Testis (tissue), 3 donors: ENCODE results near the gene MACROH2A1. TPM values are rescaled to one million over a fixed set of nuclear protein-coding genes. Genes with fewer than 3 reads are reported as not detected.

ENCODE experiments used
- DNase-seq: peaks from one replicate; pipeline ENCODE4 v3.0.0-alpha.2; 2019
- H3K27ac ChIP-seq, 2 donors: fragments of 200-600 bp; sonication (generic); one replicate each; pipeline ENCODE4 v1.5.1; 2019
- H3K27me3 ChIP-seq: fragments of 200-600 bp; sonication (generic); one replicate; pipeline ENCODE4 v1.5.1; 2019
- H3K36me3 ChIP-seq: fragments of 200-600 bp; sonication (generic); one replicate; pipeline ENCODE4 v1.5.1; 2017; ENCODE audit warnings: low read depth; ENCODE audit errors: missing control alignments
- H3K4me1 ChIP-seq: fragments of 200-600 bp; sonication (generic); one replicate; pipeline ENCODE4 v1.5.1; 2019
- H3K4me3 ChIP-seq, 2 donors: fragments of 200-600 bp; sonication (generic); one replicate each; pipeline ENCODE4 v1.5.1; 2017 to 2019
- H3K9me3 ChIP-seq: fragments of 200-600 bp; sonication (generic); one replicate; pipeline ENCODE4 v1.5.1; 2017
- POLR2A ChIP-seq: fragments of 450-650 bp; IDR thresholded peaks from one replicate; pipeline ENCODE4 v1.6.1; 2017; ENCODE audit warnings: antibody characterized with exemption, mild to moderate bottlenecking, moderate library complexity
- WGBS, 2 donors: methylation state at CpG; one replicate each; pipeline ENCODE4 v1.1.5; 2018; 5-methylcytosine and 5-hydroxymethylcytosine counted together
- intact Hi-C: fragments of 100-400 bp; cut with DNase I; formaldehyde crosslinking; loops from one replicate; pipeline ENCODE4 v1.15.1; 2023; ENCODE audit warnings: low total_unique reads
- polyA plus RNA-seq: library from polyadenylated mRNA; stranded (reverse); fragments of 350-450 nt; fragmentation: Illumina TruSeq; extraction: RNeasy Lipid Tissue Mini Kit (QIAGEN cat#74804); gene quantifications from one replicate; pipeline ENCODE4 v1.2.3, GENCODE V29; 2014; ENCODE audit warnings: low read depth, low replicate concordance; ENCODE audit not compliant: insufficient read depth
- total RNA-seq, 2 donors: library from RNA; depleted of rRNA; stranded (reverse); fragments of >200 nt; gene quantifications; one replicate each; pipeline ENCODE4 v1.2.3, GENCODE V29; 2016
- TF ChIP-seq, protein P1 (sequence below), 3 experiments: fragments of 450-650 bp in 2 of 3; fragments of 200-600 bp in 1 of 3; sonication (generic) in 1 of 3; IDR thresholded peaks; one replicate each; pipeline ENCODE4 v1.5.1; 2016 to 2019; ENCODE audit warnings: antibody characterized with exemption in 3 of 3, mild to moderate bottlenecking in 2 of 3, moderate library complexity in 1 of 3

Gene MACROH2A1
- total and polyA plus RNA-seq, 3 donors from 2014 or later: 92.9 to 191 (median 178) TPM

DNA sequence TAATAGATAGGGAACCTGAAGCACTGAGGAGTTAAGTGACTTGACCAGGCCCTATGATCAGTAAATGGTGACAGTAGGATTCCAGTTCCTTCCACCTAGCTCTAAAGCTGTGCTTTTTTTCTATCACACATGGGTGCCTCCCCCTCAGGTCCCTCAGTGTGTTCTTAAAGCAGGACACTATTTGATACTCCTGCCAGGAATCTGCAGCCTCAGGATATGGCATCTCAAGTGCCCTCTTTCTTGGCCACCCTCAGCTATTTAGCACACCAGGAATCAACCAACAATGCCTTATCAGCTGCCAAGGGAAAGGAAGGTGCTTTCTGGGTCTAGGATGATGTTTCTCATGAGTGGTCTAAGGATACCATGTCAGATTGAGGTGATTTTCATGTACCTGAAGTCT is 49.1 kb downstream of the MACROH2A1 start:
- TF ChIP-seq, protein P1, sequence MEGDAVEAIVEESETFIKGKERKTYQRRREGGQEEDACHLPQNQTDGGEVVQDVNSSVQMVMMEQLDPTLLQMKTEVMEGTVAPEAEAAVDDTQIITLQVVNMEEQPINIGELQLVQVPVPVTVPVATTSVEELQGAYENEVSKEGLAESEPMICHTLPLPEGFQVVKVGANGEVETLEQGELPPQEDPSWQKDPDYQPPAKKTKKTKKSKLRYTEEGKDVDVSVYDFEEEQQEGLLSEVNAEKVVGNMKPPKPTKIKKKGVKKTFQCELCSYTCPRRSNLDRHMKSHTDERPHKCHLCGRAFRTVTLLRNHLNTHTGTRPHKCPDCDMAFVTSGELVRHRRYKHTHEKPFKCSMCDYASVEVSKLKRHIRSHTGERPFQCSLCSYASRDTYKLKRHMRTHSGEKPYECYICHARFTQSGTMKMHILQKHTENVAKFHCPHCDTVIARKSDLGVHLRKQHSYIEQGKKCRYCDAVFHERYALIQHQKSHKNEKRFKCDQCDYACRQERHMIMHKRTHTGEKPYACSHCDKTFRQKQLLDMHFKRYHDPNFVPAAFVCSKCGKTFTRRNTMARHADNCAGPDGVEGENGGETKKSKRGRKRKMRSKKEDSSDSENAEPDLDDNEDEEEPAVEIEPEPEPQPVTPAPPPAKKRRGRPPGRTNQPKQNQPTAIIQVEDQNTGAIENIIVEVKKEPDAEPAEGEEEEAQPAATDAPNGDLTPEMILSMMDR (IDR thresholded peaks at IDR 0.05): no peak
- Histone ChIP-seq H3K27ac (no peak overlapping the region), H3K4me1 (peaks cover 5% of the 10 kb centered on the region), H3K9me3 (no peaks in the 10 kb centered on the region), H3K4me3 (no peak overlapping the region), H3K36me3 (no peaks in the 10 kb centered on the region), H3K27me3 (no peaks in the 10 kb centered on the region)
- intact Hi-C loops: no loop called here
- no peak for DNase-seq

DNA sequence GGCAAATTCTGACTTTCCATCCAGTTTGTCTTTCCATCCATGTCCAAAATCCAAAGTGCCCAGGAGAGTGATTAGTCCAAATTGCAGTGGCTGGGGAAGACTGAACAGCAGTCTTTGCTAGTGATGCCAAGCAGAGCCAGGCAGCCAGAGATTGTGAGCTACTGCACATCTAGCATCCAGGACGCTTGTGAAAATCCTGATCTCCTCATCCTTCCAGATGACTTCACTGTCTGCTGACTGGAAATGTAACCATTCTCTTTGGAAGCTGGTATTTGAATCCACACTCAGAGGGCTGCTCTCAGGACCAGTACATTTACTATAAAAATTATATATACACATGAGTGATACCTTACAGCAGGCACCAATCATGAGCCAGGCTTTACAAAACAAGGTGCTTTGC is 49.6 kb downstream of the MACROH2A1 start:
- H3K27me3 ChIP-seq: no peaks in the 10 kb centered on the region
- 56 to 86% methylated on average over 1 of the region's 1 CpG for WGBS, 2 donors
- no peak for DNase-seq
- H3K4me3 ChIP-seq: no peak overlapping the region
- no peak for TF ChIP-seq POLR2A
- TF ChIP-seq, protein P1 (IDR thresholded peaks at IDR 0.05): no peak
- H3K36me3 ChIP-seq: no peaks in the 10 kb centered on the region
- no peak overlapping the region for H3K27ac ChIP-seq
- H3K4me1 ChIP-seq: peaks cover 3% of the 10 kb centered on the region
- intact Hi-C loops: no loop called here
- no peaks in the 10 kb centered on the region for H3K9me3 ChIP-seq

- WGBS, 2 donors: 44 to 63% methylated on average over 1 of the region's 1 CpG
- TF ChIP-seq POLR2A: no peak
- TF ChIP-seq, protein P1 (IDR thresholded peaks at IDR 0.05): no peak
- H3K27me3 ChIP-seq: no peaks in the 10 kb centered on the region
- H3K4me1 ChIP-seq: no peaks in the 10 kb centered on the region
- H3K36me3 ChIP-seq: no peaks in the 10 kb centered on the region
- intact Hi-C loops: no loop called here
- no peak for DNase-seq
- H3K27ac ChIP-seq: no peak overlapping the region
- no peaks in the 10 kb centered on the region for H3K9me3 ChIP-seq
- no peak overlapping the region for H3K4me3 ChIP-seq
Measured at GRCh38 chr5:135348918-135349317, 50.1 kb downstream of the MACROH2A1 start.

GRCh38 chr5:135347392-135347791 is 51.6 kb downstream of the MACROH2A1 start:
- 95 to 100% methylated on average over 2 to 4 of the region's 4 CpGs for WGBS, 2 donors
- TF ChIP-seq POLR2A: no peak
- TF ChIP-seq, protein P1 (IDR thresholded peaks at IDR 0.05): no peak
- intact Hi-C loops: no loop called here
- H3K4me1 ChIP-seq: no peaks in the 10 kb centered on the region
- H3K27ac ChIP-seq: no peak overlapping the region
- no peaks in the 10 kb centered on the region for H3K9me3 ChIP-seq
- H3K36me3 ChIP-seq: no peaks in the 10 kb centered on the region
- no peak overlapping the region for H3K4me3 ChIP-seq
- H3K27me3 ChIP-seq: no peaks in the 10 kb centered on the region
- DNase-seq: no peak

DNA sequence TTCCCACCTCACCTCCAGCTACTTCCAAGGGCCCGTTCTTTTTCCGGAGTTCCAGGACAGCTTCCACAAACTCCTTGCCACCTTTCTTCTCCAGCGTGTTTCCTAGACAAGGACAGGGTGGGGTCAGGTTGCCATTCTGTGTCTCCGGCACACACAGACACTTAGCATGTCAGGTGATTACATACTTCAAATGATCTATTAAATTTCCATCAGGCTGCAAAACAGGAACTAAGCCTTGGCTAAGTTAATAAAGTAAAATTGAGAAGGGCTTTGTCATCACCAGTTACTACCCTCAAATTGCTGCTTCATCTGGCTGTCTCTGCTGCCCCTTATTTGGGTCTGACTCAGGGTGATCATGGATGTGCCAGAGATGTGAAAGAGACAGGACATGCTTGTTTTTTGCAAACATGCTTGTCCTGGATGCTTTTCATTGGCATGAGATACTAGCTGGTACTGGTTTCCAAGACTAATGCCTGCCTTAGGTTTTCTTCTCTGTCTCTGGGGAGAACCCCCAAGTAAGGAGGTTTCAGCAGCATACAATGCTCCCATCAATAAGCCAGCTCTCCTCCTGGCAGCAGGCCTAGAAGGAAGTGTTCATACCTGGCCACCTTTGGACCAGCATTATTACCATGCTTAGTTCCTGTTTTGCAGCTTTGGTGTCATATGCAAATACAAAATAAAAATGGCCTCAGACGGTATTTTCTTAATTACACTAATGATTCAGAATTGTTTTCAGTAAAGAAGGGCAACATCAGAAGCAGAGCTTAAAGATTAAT is 52.9 kb downstream of the MACROH2A1 start:
- WGBS, 2 donors: 89 to 91% methylated on average over 5 of the region's 5 CpGs
- Histone ChIP-seq H3K36me3 (no peaks in the 10 kb centered on the region), H3K9me3 (no peaks in the 10 kb centered on the region), H3K4me1 (no peaks in the 10 kb centered on the region), H3K27me3 (no peaks in the 10 kb centered on the region), H3K4me3 (no peak overlapping the region), H3K27ac (no peak overlapping the region)
- intact Hi-C loops: no loop called here
- no peak for DNase-seq
- TF ChIP-seq, protein P1 (IDR thresholded peaks at IDR 0.05): no peak
- no peak for TF ChIP-seq POLR2A
